Gastroesophageal sphincter (tissue), 3 donors: Measurements from ENCODE around the gene DYRK4.

Source experiments
- CTCF ChIP-seq, 4 experiments: fragments of 200-600 bp in 2 of 4; fragments of 450-650 bp in 2 of 4; sonication (generic) in 1 of 4; IDR thresholded peaks; one replicate each; pipeline ENCODE4 v1.5.1; 2017 to 2019; ENCODE audit warnings: antibody characterized with exemption in 4 of 4, mild to moderate bottlenecking in 2 of 4, moderate library complexity in 2 of 4
- EP300 ChIP-seq: sonication (generic); formaldehyde crosslinking; IDR thresholded peaks from one replicate; pipeline ENCODE4 v1.6.1; 2017; ENCODE audit warnings: antibody characterized with exemption, mild to moderate bottlenecking
- POLR2A ChIP-seq, 2 donors: fragments of 450-650 bp; IDR thresholded peaks; one replicate each; pipeline ENCODE4 v1.6.1; 2017; ENCODE audit warnings: antibody characterized with exemption in 2 of 2, mild to moderate bottlenecking in 2 of 2, moderate library complexity in 1 of 2
- POLR2AphosphoS5 ChIP-seq: sonication (generic); formaldehyde crosslinking; IDR thresholded peaks from one replicate; pipeline ENCODE4 v1.6.1; 2017; ENCODE audit warnings: antibody characterized with exemption

GRCh38 chr12:4557586-4557985 is 4.4 kb upstream of the DYRK4 start:
- TF ChIP-seq POLR2A (IDR thresholded peaks at IDR 0.05), result no peak
- no peak for TF ChIP-seq CTCF (IDR thresholded peaks at IDR 0.05)
- no peak for TF ChIP-seq POLR2AphosphoS5
- TF ChIP-seq EP300, result no peak
